Bronchial epithelial cell (primary cell): ENCODE measurements around the gene RTN4R. TPM values are rescaled to one million over a fixed set of nuclear protein-coding genes. Genes with fewer than 3 reads are reported as not detected.

Experiments used
- DNase-seq: peaks from one replicate; pipeline ENCODE4 v3.0.0-alpha.2; 2010; ENCODE audit warnings: low read depth
- FAIRE-seq: peaks from 2 replicates; lab custom pipeline; 2011; peaks lifted over from hg19 to GRCh38; lab: Jason Lieb, UNC
- H3K27me3 ChIP-seq: 2 replicates; pipeline ENCODE4 v1.5.1; 2011; ENCODE audit warnings: low read length; ENCODE audit not compliant: control insufficient read depth, insufficient read depth
- H3K36me3 ChIP-seq: 2 replicates; pipeline ENCODE4 v1.5.1; 2011; ENCODE audit warnings: low read length; ENCODE audit not compliant: control insufficient read depth, insufficient read depth
- H3K4me3 ChIP-seq: 2 replicates; pipeline ENCODE4 v1.5.1; 2011; ENCODE audit warnings: mild to moderate bottlenecking, low read depth, low read length, control low read depth
- total RNA-seq: library from RNA; depleted of rRNA; stranded (reverse); fragments of >200 nt; gene quantifications from 2 replicates; pipeline ENCODE4 v1.2.1, GENCODE V29; 2014
- TF ChIP-seq, protein P1 (sequence below): IDR thresholded peaks from 2 replicates; pipeline ENCODE4 v1.5.1; 2011; ENCODE audit warnings: mild to moderate bottlenecking, moderate library complexity, low read length, control low read depth, inconsistent platforms; ENCODE audit not compliant: insufficient read depth, severe bottlenecking

RTN4R gene
- total RNA-seq, 1 donor from 2014 or later: 2.6 TPM

DNA sequence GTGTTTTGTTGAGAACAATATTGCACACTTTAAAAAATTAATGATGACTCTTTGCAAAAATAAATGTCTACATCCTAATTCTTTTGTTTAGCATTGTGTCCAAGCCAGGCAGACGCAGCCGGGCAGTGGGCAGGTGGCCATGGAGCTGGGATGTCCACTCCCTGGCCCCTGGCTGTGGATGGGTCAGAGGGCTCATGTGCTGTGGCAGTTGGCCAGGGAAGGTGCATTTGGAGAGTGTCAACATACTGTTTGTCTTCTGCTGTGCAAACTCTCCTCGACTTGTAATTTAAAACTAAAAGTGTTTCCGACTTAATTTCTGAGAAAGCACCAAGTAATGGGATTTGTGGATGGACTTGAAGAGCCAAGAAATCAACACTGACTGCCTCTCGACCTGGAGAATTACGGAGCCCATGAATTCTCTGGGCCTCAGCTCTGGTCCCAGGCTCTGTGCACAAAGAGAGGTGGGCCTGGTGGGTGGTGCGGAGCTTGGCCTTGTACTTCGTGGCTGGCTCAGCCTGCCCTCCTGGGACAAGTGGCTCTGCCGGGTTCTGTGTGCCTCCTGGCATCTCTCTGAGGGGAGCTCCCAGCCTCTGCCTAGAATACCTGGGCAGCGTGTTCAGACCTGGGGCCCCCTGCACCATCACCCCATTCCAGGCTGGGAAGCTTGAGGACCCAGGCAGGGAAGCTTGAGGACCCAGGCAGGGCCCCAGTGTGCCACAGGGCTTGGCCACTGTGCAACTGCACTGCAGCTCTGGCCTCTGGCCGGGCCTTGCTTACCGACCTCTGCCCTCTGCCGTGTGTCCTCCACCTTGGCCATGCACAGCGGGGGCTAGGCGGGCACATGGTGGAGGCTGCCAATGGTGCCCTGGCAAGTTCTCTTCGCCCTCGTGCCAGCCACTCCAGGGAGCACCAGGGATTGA lies 46.4 kb downstream of the RTN4R start:
- H3K27me3 ChIP-seq: no peaks in the 10 kb centered on the region
- TF ChIP-seq, protein P1, sequence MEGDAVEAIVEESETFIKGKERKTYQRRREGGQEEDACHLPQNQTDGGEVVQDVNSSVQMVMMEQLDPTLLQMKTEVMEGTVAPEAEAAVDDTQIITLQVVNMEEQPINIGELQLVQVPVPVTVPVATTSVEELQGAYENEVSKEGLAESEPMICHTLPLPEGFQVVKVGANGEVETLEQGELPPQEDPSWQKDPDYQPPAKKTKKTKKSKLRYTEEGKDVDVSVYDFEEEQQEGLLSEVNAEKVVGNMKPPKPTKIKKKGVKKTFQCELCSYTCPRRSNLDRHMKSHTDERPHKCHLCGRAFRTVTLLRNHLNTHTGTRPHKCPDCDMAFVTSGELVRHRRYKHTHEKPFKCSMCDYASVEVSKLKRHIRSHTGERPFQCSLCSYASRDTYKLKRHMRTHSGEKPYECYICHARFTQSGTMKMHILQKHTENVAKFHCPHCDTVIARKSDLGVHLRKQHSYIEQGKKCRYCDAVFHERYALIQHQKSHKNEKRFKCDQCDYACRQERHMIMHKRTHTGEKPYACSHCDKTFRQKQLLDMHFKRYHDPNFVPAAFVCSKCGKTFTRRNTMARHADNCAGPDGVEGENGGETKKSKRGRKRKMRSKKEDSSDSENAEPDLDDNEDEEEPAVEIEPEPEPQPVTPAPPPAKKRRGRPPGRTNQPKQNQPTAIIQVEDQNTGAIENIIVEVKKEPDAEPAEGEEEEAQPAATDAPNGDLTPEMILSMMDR: no peak
- DNase-seq: no peak

DNA sequence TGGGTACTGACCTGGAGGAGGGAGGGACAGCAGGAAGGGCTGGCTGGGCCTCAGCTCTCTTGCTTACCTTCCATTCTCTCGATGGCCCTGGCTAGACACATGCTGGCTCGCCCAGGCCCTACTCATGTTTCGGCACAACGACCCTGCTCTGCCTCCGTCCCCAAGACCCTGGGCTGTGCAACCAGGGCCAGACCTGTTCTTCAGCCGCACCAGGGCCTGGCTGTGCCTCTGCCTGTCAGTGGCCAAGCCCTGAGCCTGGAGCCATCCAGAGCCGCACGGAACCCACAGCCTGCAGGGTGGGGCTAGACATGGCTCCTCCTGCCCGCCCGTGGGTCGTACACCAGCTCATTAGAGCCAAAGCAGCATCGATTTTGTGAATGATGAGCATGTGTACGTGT lies 47.5 kb downstream of the RTN4R start:
- FAIRE-seq (no peak), DNase-seq (no peak)
- TF ChIP-seq, protein P1: no peak
- H3K27me3 ChIP-seq: no peaks in the 10 kb centered on the region
- H3K36me3 ChIP-seq: no peaks in the 10 kb centered on the region
- no peak overlapping the region for H3K4me3 ChIP-seq

More for the DNA sequence above, 46.4 kb downstream of the RTN4R start:
- H3K36me3 ChIP-seq: no peaks in the 10 kb centered on the region
- no peak overlapping the region for H3K4me3 ChIP-seq
- FAIRE-seq: no peak

DNA sequence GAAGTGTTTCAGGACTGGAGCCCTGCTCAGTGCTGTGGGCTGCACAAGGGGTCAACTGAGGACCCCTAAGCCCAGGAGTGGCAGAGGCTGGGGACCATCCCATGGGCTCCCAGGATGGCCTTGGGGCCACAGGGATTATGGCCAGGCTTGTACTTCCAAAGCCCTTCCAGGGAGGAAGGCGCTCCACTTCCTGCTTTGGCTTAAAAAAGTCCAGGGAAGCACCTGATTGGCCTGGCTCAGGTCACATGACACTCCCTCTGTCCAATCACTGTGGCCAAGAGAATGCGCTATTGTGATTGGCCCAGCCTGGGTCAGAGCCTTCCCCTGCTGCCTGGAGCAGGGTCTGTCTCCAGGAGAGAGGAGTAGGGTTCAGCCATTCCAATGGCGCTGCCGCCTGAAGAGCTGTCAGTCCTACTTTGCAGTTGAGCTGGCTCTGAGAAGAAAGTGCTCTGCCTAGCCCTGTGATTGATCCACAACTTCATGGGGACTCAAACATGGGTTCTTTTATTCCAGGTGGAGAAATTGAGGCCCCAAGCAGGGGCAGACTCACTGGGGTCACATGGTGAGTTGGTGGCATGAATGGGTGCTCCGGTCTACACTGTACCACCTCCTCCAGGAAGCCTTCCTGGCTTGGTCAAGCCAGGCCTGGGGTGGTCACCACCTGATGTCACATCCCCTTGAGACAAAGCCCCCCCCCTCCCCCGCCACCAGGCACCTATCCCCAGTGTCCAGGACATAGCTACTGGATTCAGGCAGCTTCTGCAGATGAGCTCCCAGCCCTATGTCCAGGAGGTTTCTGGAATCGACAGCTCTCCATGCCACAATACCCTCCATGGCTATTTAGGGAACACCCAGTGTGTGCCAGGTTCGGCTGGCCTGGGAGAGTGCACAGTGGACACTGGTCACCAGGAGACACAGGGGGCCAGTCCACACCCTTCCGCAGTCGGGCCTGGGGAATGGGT lies 48.2 kb downstream of the RTN4R start:
- H3K36me3 ChIP-seq: no peaks in the 10 kb centered on the region
- no peak overlapping the region for H3K4me3 ChIP-seq
- TF ChIP-seq, protein P1: no peak
- no peaks in the 10 kb centered on the region for H3K27me3 ChIP-seq
- no peak for FAIRE-seq
- no peak for DNase-seq

DNA sequence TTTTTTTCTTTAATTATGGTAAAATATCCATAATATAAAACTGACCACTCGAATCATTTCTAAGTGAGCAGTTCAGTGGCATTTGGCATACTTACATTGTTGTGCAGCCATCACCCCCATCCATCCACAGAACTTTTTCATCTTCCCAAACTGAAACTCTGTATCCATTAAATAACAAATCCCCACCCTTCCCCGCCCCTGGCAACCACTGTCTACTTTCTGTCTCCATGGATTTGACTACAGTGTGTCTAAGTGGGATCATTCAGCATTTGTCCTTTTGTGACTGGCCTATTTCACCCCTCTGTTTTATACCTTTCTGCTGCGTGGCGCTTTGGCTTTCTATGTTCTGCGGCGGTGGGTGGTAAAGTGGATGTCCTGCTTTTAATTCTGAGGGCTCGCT lies 49.1 kb downstream of the RTN4R start:
- Histone ChIP-seq H3K27me3 (no peaks in the 10 kb centered on the region), H3K4me3 (no peak overlapping the region), H3K36me3 (no peaks in the 10 kb centered on the region)
- DNase-seq: no peak
- TF ChIP-seq, protein P1: no peak
- no peak for FAIRE-seq

DNA sequence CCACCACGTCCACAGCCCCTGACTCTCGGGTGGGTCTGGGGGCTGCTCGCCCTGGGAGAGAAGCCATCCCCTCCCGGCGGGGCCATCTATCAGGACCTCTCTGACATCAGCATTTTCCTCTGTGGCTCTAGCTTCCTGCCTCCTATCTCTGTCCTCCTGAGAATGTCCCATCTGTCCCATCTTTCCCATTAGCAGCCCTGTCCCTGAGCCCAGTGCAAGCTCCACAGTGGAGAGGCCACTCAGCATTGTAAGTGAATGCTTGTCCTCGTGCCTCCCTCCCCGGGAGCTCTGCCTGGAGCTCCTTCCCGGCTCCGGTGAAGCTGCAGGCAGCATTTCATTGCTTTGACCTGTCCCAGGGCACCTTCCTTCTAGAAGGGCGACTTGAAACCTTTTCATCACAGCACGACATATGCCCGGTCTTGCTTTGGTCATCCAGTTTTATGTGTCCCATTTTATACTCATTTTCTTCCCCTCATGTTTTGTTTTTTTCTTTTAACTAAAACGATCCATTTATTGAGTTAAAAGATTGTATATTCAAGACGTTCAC lies 49.7 kb downstream of the RTN4R start:
- FAIRE-seq (no peak), DNase-seq (no peak)
- no peaks in the 10 kb centered on the region for H3K36me3 ChIP-seq
- no peaks in the 10 kb centered on the region for H3K27me3 ChIP-seq
- TF ChIP-seq, protein P1: no peak
- no peak overlapping the region for H3K4me3 ChIP-seq
